Caco-2 (cell line): Measurements from ENCODE around the gene SLC7A14. TPM values are rescaled to one million over a fixed set of nuclear protein-coding genes. Genes with fewer than 3 reads are reported as not detected.

ENCODE experiments used
- BruUV-seq: library from RNA; stranded (reverse); fragments of 400-500 nt; replicated peaks from 2 replicates; lab custom pipeline; 2021; lab: Mats Ljungman, UMichigan
- CTCF ChIA-PET: fragments of 300-600 bp; sonication (Branson Sonifier 250); formaldehyde crosslinking; loops from one replicate; lab custom pipeline; 2022; ENCODE audit warnings: antibody characterized with exemption; lab: Charles Lee
- POLR2A ChIA-PET: fragments of 300-600 bp; sonication (Branson Sonifier 250); formaldehyde crosslinking; loops from one replicate; lab custom pipeline; 2022; ENCODE audit warnings: antibody characterized with exemption; lab: Charles Lee
- DNase-seq, 2 experiments: peaks; one replicate each; pipeline versions ENCODE4 v3.0.0 to v3.0.0-alpha.2; 2020 to 2022
- H3K27me3 ChIP-seq: replicated peaks from 2 replicates; pipeline ENCODE4 v1.6.0; 2011; ENCODE audit warnings: low read length; ENCODE audit not compliant: control insufficient read depth, insufficient read depth
- H3K36me3 ChIP-seq: 2 replicates; pipeline ENCODE4 v1.5.1; 2011; ENCODE audit warnings: low read length; ENCODE audit not compliant: control insufficient read depth, insufficient read depth
- H3K4me1 ChIP-seq: fragments of 250-450 bp; sonication (Bioruptor Pico); 2 replicates; pipeline ENCODE4 v1.5.1; 2020; ENCODE audit warnings: mild to moderate bottlenecking
- H3K4me3 ChIP-seq: 2 replicates; pipeline ENCODE4 v1.5.1; 2011; ENCODE audit warnings: low read depth, mild to moderate bottlenecking, control low read depth, low read length
- H3K9me3 ChIP-seq: fragments of 250-450 bp; sonication (Bioruptor Pico); 2 replicates; pipeline ENCODE4 v1.5.1; 2020; ENCODE audit warnings: mild to moderate bottlenecking, moderate library complexity
- H3K27ac Mint-ChIP-seq: one replicate; pipeline ENCODE4 v1.8.0; 2022; ENCODE audit warnings: mixed read lengths; ENCODE audit not compliant: unreplicated experiment
- H3K27me3 Mint-ChIP-seq: one replicate; pipeline ENCODE4 v1.8.0; 2022; ENCODE audit warnings: mixed read lengths; ENCODE audit not compliant: insufficient read depth, unreplicated experiment
- H3K36me3 Mint-ChIP-seq: one replicate; pipeline ENCODE4 v1.8.0; 2022; ENCODE audit warnings: mild to moderate bottlenecking, mixed read lengths; ENCODE audit not compliant: insufficient read depth, unreplicated experiment
- H3K4me1 Mint-ChIP-seq: one replicate; pipeline ENCODE4 v1.8.0; 2022; ENCODE audit warnings: low read depth, mixed read lengths; ENCODE audit not compliant: unreplicated experiment
- H3K4me3 Mint-ChIP-seq: one replicate; pipeline ENCODE4 v1.8.0; 2022; ENCODE audit warnings: mild to moderate bottlenecking, moderate library complexity, mixed read lengths; ENCODE audit not compliant: unreplicated experiment
- H3K9me3 Mint-ChIP-seq: one replicate; pipeline ENCODE4 v1.8.0; 2022; ENCODE audit warnings: mixed read lengths; ENCODE audit not compliant: unreplicated experiment
- CTCF ChIP-seq, 2 experiments: fragments of 200-600 bp in 1 of 2; IDR thresholded peaks; 1 replicate in 1 of 2; 2 replicates in 1 of 2; pipeline versions ENCODE4 v1.5.1 to v1.8.0; 2011 to 2022; ENCODE audit warnings: antibody characterized with exemption in 1 of 2, control low read depth in 1 of 2, inconsistent platforms in 1 of 2, low read depth in 1 of 2, low read length in 1 of 2, mild to moderate bottlenecking in 1 of 2, moderate library complexity in 1 of 2; ENCODE audit not compliant: insufficient read depth in 1 of 2, severe bottlenecking in 1 of 2, unreplicated experiment in 1 of 2
- intact Hi-C: fragments of 100-400 bp; cut with micrococcal nuclease; formaldehyde crosslinking; loops from one replicate; pipeline ENCODE4 v1.10.0; 2022; ENCODE audit not compliant: unreplicated experiment
- total RNA-seq: library from RNA; stranded (reverse); gene quantifications from 2 replicates; pipeline ENCODE4 v1.2.3, GENCODE V29; 2022

The SLC7A14 gene
- total RNA-seq, 1 experiment from 2014 or later: not detected

DNA sequence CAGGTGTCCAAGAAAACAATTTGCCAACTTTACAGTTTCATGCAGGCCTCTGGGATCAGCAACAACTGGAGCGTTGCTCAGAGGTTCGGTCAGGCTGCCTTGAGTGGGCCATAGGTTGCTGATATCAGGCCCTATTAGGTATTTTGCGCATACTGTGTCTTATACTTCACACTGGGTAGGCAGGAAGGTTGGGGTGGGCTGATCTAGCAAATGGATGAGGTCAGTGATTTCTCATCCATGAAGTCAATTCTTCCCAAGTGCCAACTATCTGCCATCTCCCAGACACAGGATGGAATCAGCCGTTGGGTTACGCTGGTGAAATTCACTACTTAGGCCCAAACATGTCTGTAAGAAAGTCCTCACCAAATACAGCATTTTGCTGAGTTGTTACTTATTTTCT, 77.6 kb downstream of the SLC7A14 start:
- H3K9me3 ChIP-seq: no peaks in the 10 kb centered on the region
- no peak for DNase-seq
- H3K4me1 ChIP-seq: peaks cover 10% of the 10 kb centered on the region
- no peaks in the 10 kb centered on the region for H3K9me3 Mint-ChIP-seq
- H3K36me3 Mint-ChIP-seq: no peaks in the 10 kb centered on the region
- H3K27ac Mint-ChIP-seq: no peak overlapping the region
- intact Hi-C loops: no loop called here
- H3K4me1 Mint-ChIP-seq: no peaks in the 10 kb centered on the region
- BruUV-seq: no TSS peak
- no peak for TF ChIP-seq CTCF (IDR thresholded peaks at IDR 0.05; ENCODE audit: insufficient read depth in 1 of 2, low read depth in 1 of 2, low read length in 1 of 2, severe bottlenecking in 1 of 2, unreplicated experiment in 1 of 2)
- H3K4me3 ChIP-seq: no peak overlapping the region
- no peaks in the 10 kb centered on the region; the same call in 1 of the 2 replicates for H3K36me3 ChIP-seq
- no peak overlapping the region for H3K4me3 Mint-ChIP-seq
- no peaks in the 10 kb centered on the region for H3K27me3 ChIP-seq
- ChIA-PET CTCF (no interaction called here), POLR2A (no interaction called here)
- no peaks in the 10 kb centered on the region for H3K27me3 Mint-ChIP-seq

DNA sequence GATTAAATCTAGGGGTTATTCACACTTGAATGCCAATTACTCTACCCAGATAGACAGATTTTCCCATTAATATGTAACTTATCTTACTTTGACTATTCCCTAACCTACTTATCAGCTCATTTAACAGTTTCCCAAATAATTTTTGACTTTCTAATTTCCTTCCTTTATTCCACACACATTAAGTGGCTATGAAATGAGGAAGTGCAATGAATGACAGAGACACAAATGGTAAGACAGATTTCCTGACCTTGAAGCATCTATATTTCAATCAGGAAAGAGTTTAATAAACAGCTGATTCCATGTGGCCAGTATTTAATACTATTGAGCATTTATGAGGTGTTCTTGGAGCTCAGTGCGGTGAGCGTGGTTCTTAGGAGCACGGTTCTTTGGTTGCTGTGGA, 78.8 kb downstream of the SLC7A14 start:
- BruUV-seq: no TSS peak
- ChIA-PET CTCF (interaction anchor here (0.6 kb wide), 1 partner anchor 8 kb away, joined by 5 read pairs; no protein-coding TSS in a partner anchor), POLR2A (no interaction called here)

GRCh38 chr3:170506556-170506955, 79.3 kb downstream of the SLC7A14 start:
- no peak overlapping the region for H3K4me3 ChIP-seq
- no peaks in the 10 kb centered on the region; the same call in 1 of the 2 replicates for H3K36me3 ChIP-seq
- Mint-ChIP-seq H3K4me3 (no peak overlapping the region), H3K36me3 (no peaks in the 10 kb centered on the region), H3K9me3 (no peaks in the 10 kb centered on the region), H3K27me3 (no peaks in the 10 kb centered on the region), H3K27ac (peak overlapping the region; percentile 53), H3K4me1 (no peaks in the 10 kb centered on the region)
- no TSS peak for BruUV-seq
- peak in 1 of 2 experiments; percentile 12 for DNase-seq
- ChIA-PET CTCF (no interaction called here), POLR2A (no interaction called here)
- no peaks in the 10 kb centered on the region for H3K27me3 ChIP-seq
- TF ChIP-seq CTCF (IDR thresholded peaks at IDR 0.05; ENCODE audit: insufficient read depth in 1 of 2, low read depth in 1 of 2, low read length in 1 of 2, severe bottlenecking in 1 of 2, unreplicated experiment in 1 of 2): no peak
- H3K4me1 ChIP-seq: peaks cover 10% of the 10 kb centered on the region
- intact Hi-C loops: no loop called here
- no peaks in the 10 kb centered on the region for H3K9me3 ChIP-seq

More for the DNA sequence above, 78.8 kb downstream of the SLC7A14 start:
- Mint-ChIP-seq H3K36me3 (no peaks in the 10 kb centered on the region), H3K27me3 (no peaks in the 10 kb centered on the region), H3K4me3 (no peak overlapping the region), H3K27ac (peak overlapping the region; percentile 53), H3K9me3 (no peaks in the 10 kb centered on the region), H3K4me1 (no peaks in the 10 kb centered on the region)
- H3K9me3 ChIP-seq: no peaks in the 10 kb centered on the region
- H3K27me3 ChIP-seq: no peaks in the 10 kb centered on the region
- H3K4me1 ChIP-seq: peaks cover 10% of the 10 kb centered on the region
- no peak for DNase-seq
- H3K36me3 ChIP-seq: no peaks in the 10 kb centered on the region; the same call in 1 of the 2 replicates
- no peak overlapping the region for H3K4me3 ChIP-seq
- intact Hi-C loops: no loop called here
- TF ChIP-seq CTCF (IDR thresholded peaks at IDR 0.05; ENCODE audit: insufficient read depth in 1 of 2, low read depth in 1 of 2, low read length in 1 of 2, severe bottlenecking in 1 of 2, unreplicated experiment in 1 of 2): no peak
